NCI-H187 treated with DMSO at 0.1 percent for 48 hours (cell line): ENCODE results near the gene PCDHGB6.
"Not testable (repeated sequence)": the region's sequence is repeated elsewhere in the genome, so short reads cannot be mapped to it uniquely, and the experiment has no call there.

Experiments
- DNase-seq: peaks from one replicate; lab custom pipeline; 2025; lab: John Stamatoyannopoulos, UW

PCDHGB6 gene

DNA sequence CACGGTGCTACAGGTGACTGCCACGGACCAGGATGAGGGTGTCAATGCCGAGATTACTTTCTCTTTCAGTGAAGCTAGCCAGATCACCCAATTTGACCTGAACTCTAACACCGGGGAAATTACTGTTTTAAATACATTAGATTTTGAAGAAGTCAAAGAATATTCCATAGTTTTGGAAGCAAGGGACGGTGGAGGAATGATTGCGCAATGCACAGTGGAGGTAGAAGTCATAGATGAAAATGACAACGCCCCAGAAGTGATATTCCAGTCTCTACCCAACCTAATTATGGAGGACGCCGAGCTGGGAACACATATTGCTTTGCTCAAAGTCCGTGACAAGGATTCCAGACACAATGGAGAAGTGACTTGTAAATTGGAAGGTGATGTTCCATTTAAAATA is 19.2 kb upstream of the PCDHGB6 start:
- no peak for DNase-seq

DNA sequence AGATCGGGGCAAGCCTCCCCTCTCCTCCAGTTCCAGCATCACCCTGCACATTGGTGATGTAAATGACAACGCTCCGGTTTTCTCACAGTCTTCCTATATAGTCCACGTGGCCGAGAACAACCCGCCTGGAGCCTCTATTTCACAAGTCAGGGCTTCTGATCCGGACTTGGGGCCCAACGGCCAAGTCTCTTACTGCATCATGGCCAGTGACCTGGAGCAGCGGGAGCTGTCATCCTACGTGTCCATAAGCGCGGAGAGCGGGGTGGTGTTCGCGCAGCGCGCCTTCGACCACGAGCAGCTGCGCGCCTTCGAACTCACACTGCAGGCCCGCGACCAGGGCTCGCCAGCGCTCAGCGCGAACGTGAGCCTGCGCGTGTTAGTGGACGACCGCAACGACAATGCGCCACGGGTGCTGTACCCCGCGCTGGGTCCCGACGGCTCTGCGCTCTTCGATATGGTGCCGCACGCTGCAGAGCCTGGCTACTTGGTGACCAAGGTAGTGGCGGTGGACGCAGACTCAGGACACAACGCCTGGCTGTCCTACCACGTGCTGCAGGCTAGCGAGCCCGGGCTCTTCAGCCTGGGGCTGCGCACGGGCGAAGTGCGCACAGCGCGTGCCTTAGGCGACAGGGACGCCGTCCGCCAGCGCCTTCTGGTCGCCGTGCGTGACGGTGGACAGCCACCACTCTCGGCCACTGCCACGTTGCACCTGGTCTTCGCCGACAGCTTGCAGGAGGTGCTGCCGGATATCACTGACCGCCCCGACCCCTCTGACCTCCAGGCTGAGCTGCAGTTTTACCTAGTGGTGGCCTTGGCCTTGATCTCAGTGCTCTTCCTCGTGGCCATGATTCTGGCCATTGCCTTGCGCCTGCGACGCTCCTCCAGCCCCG is 18.4 kb upstream of the PCDHGB6 start:
- no peak for DNase-seq

DNA sequence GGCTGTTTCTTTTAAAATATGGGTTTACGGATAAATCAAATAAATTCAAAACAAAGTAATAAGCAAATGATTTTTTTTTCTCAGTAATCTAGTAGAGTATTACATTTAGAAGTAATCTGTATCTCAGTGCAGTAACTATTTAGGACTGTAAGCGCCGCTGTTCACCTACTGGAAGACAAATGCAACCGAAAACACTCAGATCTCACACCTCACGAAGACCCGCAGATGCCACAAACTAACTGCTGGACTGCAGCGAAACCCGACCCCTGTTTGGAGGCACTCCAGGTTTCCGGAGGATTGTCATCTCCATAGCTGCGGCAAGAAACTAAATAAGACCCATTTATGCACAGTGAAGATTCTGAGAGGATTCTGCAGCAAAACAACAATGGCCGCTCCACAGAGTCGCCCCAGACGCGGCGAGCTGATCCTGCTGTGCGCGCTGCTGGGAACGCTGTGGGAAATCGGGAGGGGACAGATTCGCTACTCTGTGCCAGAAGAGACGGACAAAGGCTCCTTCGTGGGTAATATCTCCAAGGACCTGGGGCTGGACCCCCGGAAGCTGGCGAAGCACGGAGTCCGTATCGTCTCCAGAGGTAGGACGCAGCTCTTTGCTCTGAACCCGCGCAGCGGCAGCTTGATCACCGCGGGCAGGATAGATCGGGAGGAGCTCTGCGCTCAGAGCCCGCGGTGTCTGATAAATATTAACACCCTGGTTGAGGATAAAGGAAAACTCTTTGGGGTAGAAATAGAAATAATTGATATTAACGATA is 15.2 kb upstream of the PCDHGB6 start, which contains the start of gene PCDHGA8:
TSS of gene PCDHGA8 (plus strand) at position 205 of the 770 bp plus-strand sequence. CDS start at position 386, 181 bp downstream.
- DNase-seq, result no peak

DNA sequence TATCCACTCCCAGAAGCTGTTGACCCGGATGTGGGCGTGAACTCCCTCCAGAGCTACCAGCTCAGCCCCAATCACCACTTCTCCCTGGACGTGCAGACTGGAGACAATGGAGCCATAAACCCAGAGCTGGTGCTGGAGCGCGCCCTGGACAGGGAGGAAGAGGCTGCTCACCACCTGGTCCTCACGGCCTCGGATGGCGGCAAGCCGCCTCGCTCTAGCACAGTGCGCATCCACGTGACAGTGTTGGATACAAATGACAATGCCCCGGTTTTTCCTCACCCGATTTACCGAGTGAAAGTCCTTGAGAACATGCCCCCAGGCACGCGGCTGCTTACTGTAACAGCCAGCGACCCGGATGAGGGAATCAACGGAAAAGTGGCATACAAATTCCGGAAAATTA is 14.6 kb upstream of the PCDHGB6 start:
- DNase-seq, result no peak

DNA sequence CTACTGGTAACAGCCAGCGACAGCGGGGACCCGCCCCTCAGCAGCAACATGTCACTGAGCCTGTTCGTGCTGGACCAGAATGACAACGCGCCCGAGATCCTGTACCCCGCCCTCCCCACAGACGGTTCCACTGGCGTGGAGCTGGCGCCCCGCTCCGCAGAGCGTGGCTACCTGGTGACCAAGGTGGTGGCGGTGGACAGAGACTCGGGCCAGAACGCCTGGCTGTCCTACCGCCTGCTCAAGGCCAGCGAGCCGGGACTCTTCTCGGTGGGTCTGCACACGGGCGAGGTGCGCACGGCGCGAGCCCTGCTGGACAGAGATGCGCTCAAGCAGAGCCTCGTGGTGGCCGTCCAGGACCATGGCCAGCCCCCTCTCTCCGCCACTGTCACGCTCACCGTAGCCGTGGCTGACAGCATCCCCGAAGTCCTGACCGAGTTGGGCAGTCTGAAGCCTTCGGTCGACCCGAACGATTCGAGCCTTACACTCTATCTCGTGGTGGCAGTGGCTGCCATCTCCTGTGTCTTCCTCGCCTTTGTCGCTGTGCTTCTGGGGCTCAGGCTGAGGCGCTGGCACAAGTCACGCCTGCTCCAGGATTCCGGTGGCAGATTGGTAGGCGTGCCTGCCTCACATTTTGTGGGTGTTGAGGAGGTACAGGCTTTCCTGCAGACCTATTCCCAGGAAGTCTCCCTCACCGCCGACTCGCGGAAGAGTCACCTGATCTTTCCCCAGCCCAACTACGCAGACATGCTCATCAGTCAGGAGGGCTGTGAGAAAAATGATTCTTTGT is 13.2 kb upstream of the PCDHGB6 start:
- DNase-seq, result not testable (repeated sequence)

DNA sequence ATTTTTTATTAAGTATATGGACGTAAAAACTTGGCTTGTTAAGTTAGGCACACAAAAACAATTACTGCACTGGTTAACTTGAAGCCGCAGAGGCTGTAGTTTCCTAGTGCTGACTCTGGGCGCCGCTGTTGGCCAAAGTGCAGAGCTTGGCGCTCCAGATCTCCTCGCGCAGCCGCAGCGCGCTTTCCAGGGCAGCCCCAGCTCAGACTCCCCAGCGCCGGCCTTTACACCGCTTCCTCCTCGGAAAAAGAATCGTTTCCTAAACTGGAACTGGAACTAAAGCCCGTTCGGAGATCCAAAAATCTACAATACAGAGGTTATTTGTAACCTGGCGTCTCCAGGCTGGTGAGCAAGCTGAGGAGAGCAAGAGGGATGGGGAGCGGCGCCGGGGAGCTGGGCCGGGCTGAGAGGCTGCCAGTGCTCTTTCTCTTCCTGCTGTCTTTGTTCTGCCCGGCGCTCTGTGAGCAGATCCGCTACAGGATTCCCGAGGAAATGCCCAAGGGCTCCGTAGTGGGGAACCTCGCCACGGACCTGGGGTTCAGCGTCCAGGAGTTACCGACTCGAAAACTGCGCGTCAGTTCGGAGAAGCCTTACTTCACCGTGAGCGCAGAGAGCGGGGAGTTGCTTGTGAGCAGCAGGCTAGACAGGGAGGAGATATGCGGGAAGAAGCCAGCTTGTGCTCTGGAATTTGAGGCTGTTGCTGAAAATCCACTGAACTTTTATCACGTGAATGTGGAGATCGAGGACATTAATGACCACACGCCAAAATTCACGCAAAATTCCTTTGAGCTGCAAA is 9.9 kb upstream of the PCDHGB6 start, which contains the start of gene PCDHGB5:
TSS of gene PCDHGB5 (plus strand) at position 192 of the 796 bp plus-strand sequence. CDS start at position 373, 181 bp downstream.
- peak; percentile 0 for DNase-seq

DNA sequence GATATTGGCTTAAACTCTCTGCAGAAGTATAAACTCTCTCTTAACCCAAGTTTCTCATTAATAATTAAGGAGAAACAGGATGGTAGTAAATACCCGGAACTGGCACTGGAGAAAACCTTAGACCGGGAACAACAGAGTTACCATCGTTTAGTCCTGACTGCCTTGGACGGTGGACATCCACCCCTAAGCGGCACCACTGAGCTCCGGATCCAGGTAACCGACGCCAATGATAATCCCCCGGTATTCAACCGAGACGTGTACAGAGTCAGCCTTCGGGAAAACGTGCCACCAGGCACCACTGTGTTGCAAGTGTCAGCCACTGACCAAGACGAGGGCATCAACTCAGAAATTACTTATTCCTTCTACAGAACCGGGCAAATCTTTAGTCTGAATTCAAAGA is 9.2 kb upstream of the PCDHGB6 start:
- DNase-seq, result no peak

DNA sequence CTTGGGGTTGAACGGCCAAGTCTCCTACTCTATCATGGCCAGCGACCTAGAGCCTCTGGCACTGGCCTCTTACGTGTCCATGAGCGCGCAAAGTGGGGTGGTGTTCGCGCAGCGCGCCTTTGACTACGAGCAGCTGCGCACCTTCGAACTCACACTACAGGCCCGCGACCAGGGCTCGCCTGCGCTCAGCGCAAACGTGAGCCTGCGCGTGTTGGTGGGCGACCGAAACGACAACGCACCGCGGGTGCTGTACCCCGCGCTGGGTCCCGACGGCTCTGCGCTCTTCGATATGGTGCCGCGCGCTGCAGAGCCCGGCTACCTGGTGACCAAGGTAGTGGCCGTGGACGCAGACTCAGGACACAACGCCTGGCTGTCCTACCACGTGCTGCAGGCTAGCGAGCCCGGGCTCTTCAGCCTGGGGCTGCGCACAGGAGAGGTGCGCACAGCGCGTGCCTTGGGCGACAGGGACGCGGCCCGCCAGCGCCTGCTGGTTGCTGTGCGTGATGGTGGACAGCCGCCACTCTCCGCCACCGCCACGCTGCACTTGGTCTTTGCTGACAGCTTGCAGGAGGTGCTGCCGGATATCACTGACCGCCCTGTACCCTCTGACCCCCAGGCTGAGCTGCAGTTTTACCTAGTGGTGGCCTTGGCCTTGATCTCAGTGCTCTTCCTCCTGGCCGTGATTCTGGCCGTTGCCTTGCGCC is 8.1 kb upstream of the PCDHGB6 start:
- DNase-seq, result no peak

DNA sequence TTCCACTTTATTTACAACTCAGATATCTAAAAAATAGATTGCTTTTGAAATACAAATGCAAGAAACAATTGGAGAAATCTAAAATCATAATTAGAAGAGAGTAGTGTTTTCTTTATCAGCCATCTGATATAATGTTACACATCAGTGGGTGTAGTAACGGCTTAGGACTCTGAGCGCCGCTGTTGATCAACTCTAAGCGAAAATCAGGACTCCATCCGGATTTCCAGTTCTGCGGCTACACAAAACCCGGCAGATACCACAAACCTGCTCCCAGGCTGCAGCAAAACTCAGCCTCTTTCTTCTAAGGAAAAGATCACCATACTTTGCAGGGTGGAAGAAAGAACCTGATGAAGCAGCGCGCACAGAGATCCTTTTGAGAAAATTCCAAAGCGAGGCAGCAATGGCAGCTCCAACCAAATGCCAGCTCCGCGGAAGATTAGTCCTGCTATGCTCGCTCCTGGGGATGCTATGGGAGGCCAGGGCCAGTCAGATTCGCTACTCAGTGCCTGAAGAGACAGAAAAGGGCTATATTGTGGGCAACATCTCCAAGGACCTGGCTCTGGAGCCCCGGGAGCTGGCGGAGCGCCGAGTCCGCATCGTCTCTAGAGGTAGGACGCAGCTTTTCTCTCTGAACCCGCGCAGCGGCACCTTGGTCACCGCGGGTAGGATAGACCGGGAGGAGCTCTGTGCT is 5.1 kb upstream of the PCDHGB6 start, which contains the start of gene PCDHGA9:
TSS of gene PCDHGA9 (plus strand) at position 226 of the 691 bp plus-strand sequence. CDS start at position 401, 175 bp downstream.
- DNase-seq, result no peak

DNA sequence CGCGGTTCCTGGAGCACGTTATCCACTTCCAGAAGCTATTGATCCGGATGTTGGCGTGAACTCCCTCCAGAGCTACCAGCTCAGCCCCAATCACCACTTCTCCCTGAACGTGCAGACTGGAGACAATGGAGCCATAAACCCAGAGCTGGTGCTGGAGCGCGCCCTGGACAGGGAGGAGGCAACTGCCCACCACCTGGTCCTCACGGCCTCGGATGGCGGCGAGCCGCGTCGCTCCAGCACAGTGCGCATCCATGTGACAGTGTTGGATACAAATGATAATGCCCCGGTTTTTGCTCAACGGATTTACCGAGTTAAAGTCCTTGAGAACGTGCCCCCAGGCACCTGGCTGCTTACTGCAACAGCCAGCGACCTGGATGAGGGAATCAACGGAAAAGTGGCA is 4.4 kb upstream of the PCDHGB6 start:
- no peak for DNase-seq

DNA sequence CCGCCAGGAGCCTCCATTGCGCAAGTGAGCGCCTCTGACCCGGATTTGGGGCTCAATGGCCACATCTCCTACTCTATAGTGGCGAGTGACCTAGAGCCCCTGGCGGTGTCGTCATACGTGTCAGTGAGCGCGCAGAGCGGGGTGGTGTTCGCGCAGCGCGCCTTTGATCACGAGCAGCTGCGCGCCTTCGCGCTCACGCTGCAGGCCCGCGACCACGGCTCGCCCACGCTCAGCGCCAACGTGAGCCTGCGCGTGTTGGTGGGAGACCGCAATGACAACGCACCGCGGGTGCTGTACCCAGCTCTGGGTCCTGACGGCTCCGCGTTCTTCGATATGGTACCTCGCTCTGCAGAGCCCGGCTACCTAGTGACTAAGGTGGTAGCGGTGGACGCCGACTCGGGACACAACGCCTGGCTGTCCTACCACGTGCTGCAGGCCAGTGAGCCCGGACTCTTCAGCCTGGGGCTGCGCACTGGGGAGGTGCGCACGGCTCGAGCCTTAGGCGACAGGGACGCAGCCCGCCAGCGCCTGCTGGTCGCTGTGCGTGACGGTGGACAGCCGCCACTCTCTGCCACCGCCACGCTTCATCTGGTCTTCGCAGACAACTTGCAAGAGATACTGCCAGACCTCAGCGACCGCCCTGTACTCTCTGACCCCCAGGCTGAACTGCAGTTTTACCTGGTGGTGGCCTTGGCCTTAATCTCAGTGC is 1.9 kb downstream of the PCDHGB6 start:
- DNase-seq, result no peak

DNA sequence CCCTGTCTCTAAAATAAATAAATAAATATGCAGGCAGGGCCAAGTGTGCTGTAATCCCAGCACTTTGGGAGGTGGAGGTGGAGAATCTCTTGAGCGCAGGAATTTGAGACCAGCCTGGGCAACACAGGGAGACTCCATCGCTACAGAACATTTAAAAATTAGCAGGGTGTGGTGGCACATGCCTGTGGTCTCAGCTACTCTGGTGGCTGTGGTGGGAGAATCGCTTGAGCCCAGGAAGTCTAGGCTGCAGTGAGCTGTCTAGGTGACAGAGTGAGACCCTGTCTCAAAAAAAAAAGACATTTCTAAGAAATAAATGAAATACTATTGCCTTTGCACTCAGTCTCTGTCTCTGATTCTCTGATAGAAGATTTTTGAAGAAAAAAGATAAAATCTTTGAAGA is 3.8 kb downstream of the PCDHGB6 start:
- no peak for DNase-seq

DNA sequence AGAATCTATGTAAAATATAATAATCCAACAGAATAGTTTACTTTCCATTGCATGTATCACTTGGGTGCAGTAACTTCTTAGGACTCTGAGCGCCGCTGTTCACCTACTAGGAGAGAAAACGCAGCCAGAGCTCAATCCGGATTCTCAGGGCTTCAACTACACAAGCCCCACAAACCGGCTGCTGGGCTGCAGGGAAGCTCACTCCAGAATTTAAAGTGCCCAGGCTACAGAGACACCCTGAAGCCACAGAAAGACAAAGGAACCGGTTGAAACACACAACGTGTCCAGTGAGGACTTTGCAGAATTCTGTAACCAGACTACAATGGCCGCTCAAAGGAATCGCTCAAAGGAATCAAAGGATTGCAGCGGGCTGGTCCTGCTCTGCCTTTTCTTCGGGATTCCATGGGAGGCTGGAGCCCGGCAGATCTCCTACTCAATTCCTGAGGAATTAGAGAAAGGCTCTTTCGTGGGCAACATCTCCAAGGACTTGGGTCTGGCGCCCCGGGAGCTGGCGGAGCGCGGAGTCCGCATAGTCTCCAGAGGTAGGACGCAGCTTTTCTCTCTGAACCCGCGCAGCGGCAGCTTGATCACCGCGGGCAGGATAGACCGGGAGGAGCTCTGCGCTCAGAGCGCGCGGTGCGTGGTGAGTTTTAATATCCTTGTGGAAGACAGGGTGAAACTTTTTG is 5.2 kb downstream of the PCDHGB6 start, which contains the start of gene PCDHGA10:
TSS of gene PCDHGA10 (plus strand) at position 134 of the 686 bp plus-strand sequence. CDS start at position 323, 189 bp downstream.
- DNase-seq, result no peak

DNA sequence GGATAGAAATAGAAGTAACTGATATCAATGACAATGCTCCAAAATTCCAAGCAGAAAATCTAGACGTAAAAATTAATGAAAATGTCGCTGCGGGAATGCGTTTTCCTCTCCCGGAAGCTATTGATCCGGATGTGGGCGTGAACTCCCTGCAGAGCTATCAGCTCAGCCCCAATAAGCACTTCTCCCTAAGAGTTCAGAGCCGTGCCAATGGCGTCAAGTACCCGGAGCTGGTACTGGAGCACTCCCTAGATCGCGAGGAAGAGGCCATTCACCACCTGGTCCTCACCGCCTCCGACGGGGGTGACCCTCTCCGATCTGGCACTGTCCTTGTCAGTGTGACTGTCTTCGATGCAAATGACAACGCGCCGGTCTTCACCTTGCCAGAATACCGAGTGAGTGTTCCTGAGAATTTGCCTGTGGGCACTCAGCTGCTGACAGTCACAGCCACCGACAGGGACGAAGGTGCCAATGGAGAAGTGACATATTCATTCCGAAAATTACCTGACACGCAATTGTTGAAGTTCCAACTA is 5.8 kb downstream of the PCDHGB6 start:
- no peak for DNase-seq

DNA sequence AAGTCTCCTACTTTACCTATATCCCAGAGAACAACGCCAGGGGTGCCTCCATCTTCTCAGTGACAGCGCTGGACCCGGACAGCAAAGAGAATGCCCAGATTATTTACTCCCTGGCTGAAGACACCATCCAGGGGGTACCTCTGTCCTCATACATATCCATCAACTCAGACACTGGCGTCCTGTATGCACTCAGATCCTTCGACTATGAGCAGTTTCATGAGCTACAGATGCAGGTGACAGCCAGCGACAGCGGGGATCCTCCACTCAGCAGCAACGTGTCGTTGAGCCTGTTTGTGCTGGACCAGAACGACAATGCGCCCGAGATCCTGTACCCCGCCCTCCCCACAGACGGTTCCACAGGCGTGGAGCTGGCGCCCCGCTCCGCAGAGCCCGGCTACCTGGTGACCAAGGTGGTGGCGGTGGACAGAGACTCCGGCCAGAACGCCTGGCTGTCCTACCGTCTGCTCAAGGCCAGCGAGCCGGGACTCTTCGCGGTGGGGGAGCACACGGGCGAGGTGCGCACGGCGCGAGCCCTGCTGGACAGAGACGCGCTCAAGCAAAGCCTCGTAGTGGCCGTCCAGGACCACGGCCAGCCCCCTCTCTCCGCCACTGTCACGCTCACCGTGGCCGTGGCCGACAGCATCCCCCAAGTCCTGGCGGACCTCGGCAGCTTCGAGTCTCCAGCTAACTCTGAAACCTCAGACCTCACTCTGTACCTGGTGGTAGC is 6.9 kb downstream of the PCDHGB6 start:
- not testable (repeated sequence) for DNase-seq

DNA sequence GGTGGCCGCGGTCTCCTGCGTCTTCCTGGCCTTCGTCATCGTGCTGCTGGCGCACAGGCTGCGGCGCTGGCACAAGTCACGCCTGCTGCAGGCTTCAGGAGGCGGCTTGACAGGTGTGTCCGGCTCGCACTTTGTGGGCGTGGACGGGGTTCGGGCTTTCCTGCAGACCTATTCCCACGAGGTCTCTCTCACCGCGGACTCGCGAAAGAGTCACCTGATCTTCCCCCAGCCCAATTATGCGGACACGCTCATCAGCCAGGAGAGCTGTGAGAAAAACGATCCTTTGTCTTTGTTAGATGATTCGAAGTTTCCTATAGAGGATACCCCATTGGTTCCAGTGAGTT is 7.4 kb downstream of the PCDHGB6 start:
- not testable (repeated sequence) for DNase-seq

DNA sequence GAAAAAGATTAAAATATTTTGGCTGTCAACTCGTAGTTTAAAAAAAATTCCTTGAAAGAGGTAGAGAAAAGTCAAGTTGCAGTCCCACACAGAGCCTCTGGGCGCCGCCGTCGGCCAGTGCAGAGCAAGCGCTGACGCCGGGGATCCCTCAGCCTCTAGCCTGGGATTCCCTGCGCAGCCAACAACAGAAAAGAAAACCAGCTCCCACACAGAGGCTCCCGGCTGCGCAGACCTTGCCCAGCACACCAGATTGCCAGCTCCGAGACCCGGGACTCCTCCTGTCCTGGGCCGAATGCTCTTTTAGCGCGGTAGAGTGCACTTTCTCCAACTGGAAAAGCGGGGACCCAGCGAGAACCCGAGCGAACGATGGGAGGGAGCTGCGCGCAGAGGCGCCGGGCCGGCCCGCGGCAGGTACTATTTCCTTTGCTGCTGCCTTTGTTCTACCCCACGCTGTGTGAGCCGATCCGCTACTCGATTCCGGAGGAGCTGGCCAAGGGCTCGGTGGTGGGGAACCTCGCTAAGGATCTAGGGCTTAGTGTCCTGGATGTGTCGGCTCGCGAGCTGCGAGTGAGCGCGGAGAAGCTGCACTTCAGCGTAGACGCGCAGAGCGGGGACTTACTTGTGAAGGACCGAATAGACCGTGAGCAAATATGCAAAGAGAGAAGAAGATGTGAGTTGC is 9.8 kb downstream of the PCDHGB6 start, which contains the start of gene PCDHGB7:
TSS of gene PCDHGB7 (plus strand) at position 184 of the 679 bp plus-strand sequence. CDS start at position 367, 183 bp downstream.
- DNase-seq, result not testable (repeated sequence)
